Astrocyte (in vitro differentiated cells and primary cell): Measurements from ENCODE around the gene SELENOO.

Experiments used
- EZH2 ChIP-seq: IDR thresholded peaks from 2 replicates; pipeline ENCODE4 v1.6.1; 2012; ENCODE audit warnings: mild to moderate bottlenecking, low read length, inconsistent platforms; ENCODE audit not compliant: insufficient read depth
- TF ChIP-seq, protein P1 (sequence below): IDR thresholded peaks from 2 replicates; pipeline ENCODE4 v1.5.1; 2011; ENCODE audit warnings: low read depth, mild to moderate bottlenecking, inconsistent platforms, low read length, moderate library complexity; ENCODE audit not compliant: insufficient read depth

GRCh38 chr22:50232481-50233151, 31.8 kb downstream of the SELENOO start:
- TF ChIP-seq, protein P1, sequence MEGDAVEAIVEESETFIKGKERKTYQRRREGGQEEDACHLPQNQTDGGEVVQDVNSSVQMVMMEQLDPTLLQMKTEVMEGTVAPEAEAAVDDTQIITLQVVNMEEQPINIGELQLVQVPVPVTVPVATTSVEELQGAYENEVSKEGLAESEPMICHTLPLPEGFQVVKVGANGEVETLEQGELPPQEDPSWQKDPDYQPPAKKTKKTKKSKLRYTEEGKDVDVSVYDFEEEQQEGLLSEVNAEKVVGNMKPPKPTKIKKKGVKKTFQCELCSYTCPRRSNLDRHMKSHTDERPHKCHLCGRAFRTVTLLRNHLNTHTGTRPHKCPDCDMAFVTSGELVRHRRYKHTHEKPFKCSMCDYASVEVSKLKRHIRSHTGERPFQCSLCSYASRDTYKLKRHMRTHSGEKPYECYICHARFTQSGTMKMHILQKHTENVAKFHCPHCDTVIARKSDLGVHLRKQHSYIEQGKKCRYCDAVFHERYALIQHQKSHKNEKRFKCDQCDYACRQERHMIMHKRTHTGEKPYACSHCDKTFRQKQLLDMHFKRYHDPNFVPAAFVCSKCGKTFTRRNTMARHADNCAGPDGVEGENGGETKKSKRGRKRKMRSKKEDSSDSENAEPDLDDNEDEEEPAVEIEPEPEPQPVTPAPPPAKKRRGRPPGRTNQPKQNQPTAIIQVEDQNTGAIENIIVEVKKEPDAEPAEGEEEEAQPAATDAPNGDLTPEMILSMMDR: no peak
- no peak for TF ChIP-seq EZH2
